Activated B cell treated with CpG ODN at 0.5 μM for 24 hours (primary cell): ENCODE measurements around the gene ADAMTS4. TPM values are rescaled to one million over a fixed set of nuclear protein-coding genes. Genes with fewer than 3 reads are reported as not detected.
A peak's percentile ranks its signal among the peaks of the same experiment; 100 is the strongest.
"Not testable (repeated sequence)": the region's sequence is repeated elsewhere in the genome, so short reads cannot be mapped to it uniquely, and the experiment has no call there.

ENCODE experiments used
- ATAC-seq: fragments of 200-7000 bp; cut with Tn5 transposase; one replicate; pipeline ENCODE4 v1.10.0; 2021; ENCODE audit warnings: low read depth, mild to moderate bottlenecking, moderate library complexity
- CTCF ChIA-PET: fragments of 350-600 bp; sonication (Branson Sonifier 250); formaldehyde crosslinking; loops from one replicate; lab custom pipeline; 2021; ENCODE audit warnings: antibody characterized with exemption; lab: Charles Lee
- POLR2A ChIA-PET: fragments of 350-600 bp; sonication (Branson Sonifier 250); formaldehyde crosslinking; loops from one replicate; lab custom pipeline; 2021; ENCODE audit warnings: antibody characterized with exemption; lab: Charles Lee
- DNase-seq: peaks from one replicate; pipeline ENCODE4 v3.0.0; 2022
- H3K27ac Mint-ChIP-seq: one replicate; pipeline ENCODE4 v1.8.0; 2020; ENCODE audit warnings: mixed read lengths
- H3K27me3 Mint-ChIP-seq: one replicate; pipeline ENCODE4 v1.8.0; 2021; ENCODE audit warnings: mixed read lengths
- H3K36me3 Mint-ChIP-seq: one replicate; pipeline ENCODE4 v1.8.0; 2021; ENCODE audit warnings: low read depth, mixed read lengths
- H3K4me1 Mint-ChIP-seq: one replicate; pipeline ENCODE4 v1.8.0; 2021; ENCODE audit warnings: mixed read lengths
- H3K4me3 Mint-ChIP-seq: one replicate; pipeline ENCODE4 v1.8.0; 2020; ENCODE audit warnings: mild to moderate bottlenecking, mixed read lengths
- H3K9me3 Mint-ChIP-seq: one replicate; pipeline ENCODE4 v1.8.0; 2020; ENCODE audit warnings: mixed read lengths
- CTCF ChIP-seq: fragments of 200-600 bp; IDR thresholded peaks from one replicate; pipeline ENCODE4 v1.8.0; 2022; ENCODE audit warnings: antibody characterized with exemption, mild to moderate bottlenecking
- intact Hi-C: fragments of 100-400 bp; cut with micrococcal nuclease; formaldehyde crosslinking; loops from one replicate; pipeline ENCODE4 v1.15.1; 2024
- total RNA-seq: library from RNA; stranded (reverse); gene quantifications from 2 replicates; pipeline ENCODE4 v1.2.3, GENCODE V29; 2022

ADAMTS4 gene
- total RNA-seq, 1 donor from 2014 or later: not detected

DNA sequence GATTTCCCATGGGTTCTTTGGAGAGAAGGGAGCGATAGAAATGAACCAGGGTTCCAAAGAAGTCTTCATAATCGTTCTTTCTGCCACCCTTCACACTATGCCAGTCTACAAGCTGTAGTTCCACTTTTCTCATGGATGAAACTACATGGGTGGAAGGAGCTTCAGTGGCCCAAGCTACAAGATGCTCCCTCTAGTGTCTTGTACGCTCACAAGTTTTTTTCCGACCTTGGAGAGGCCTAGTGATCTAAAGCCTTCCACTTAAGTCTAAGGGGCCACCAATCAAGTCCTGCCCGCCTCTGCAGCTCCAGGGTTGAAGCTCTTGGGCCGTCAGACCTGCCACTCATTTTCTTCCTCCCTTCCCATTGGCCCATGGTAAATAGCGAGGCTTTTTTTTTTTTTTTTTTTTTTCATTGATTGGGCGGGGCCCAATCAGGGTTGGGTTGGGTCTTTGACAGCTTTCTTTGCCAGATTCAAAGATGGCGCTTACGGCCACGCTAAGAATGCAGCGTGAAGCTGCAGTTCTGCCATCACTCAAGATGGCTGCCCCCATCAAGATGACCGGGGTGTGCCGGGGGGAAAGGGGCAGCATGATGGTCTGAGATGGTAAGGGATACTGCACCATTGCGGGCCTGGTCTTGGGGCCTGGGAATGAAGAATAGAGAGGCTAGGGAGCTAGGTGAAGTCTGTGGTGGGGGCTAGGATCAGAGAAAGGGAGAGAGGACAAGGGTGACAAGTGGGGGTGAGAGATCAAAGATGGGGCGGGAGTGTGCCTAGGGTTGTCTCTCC is 26.9 kb upstream of the ADAMTS4 start, which contains the start of gene TOMM40L:
TOMM40L (plus strand) TSS at position 527 of the 786 bp plus-strand sequence. CDS start 430 bp downstream, outside the sequence.
- no peak for TF ChIP-seq CTCF
- Mint-ChIP-seq H3K4me3 (peak within 1 kb of the TSS; percentile 99), H3K36me3 (peaks cover 29% of the 10 kb centered on the region), H3K27me3 (peaks cover 25% of the 10 kb centered on the region), H3K27ac (peak within 1 kb of the TSS; percentile 93), H3K9me3 (no peaks in the 10 kb centered on the region), H3K4me1 (peaks cover 29% of the 10 kb centered on the region)
- CTCF ChIA-PET: interaction anchor here (0.6 to 3.4 kb wide), 25 partner anchors 10 to 177 kb away, joined by 3 to 27 read pairs (median 6); partner anchors contain the start of genes ADAMTS4, CFAP126, NDUFS2 and PPOX
- intact Hi-C loops: loop anchor here (1.0 to 2.0 kb wide), 8 partner anchors 15 to 89 kb away; partner anchors contain the start of genes B4GALT3, NDUFS2, SDHC and USP21
- DNase-seq: peak; percentile 65
- POLR2A ChIA-PET: interaction anchor here (0.6 to 3.2 kb wide), 24 partner anchors 10 to 516 kb away, joined by 3 to 43 read pairs (median 6); partner anchors contain the start of genes ARHGAP30, B4GALT3, DEDD and FCRLA
- peak; percentile 95 for ATAC-seq

- Mint-ChIP-seq H3K27me3 (peaks cover 28% of the 10 kb centered on the region), H3K9me3 (no peaks in the 10 kb centered on the region), H3K4me3 (peak overlapping the region; percentile 99), H3K36me3 (peaks cover 24% of the 10 kb centered on the region), H3K4me1 (peaks cover 29% of the 10 kb centered on the region), H3K27ac (peak overlapping the region; percentile 93)
- intact Hi-C loops: loop anchor here (1.0 to 2.0 kb wide), 8 partner anchors 15 to 89 kb away; partner anchors contain the start of genes B4GALT3, NDUFS2, SDHC and USP21
- TF ChIP-seq CTCF: no peak
- ChIA-PET CTCF (interaction anchor here (0.7 to 2.4 kb wide), 19 partner anchors 15 to 175 kb away, joined by 3 to 27 read pairs (median 8); partner anchors contain the start of genes ADAMTS4, NDUFS2, PPOX and SDHC), POLR2A (interaction anchor here (0.6 to 3.2 kb wide), 18 partner anchors 11 to 482 kb away, joined by 3 to 43 read pairs (median 6); partner anchors contain the start of genes ARHGAP30, B4GALT3, DEDD and FCRLA)
- DNase-seq (no peak), ATAC-seq (no peak)
Measured at GRCh38 chr1:161225178-161225533, 26.3 kb upstream of the ADAMTS4 start.

DNA sequence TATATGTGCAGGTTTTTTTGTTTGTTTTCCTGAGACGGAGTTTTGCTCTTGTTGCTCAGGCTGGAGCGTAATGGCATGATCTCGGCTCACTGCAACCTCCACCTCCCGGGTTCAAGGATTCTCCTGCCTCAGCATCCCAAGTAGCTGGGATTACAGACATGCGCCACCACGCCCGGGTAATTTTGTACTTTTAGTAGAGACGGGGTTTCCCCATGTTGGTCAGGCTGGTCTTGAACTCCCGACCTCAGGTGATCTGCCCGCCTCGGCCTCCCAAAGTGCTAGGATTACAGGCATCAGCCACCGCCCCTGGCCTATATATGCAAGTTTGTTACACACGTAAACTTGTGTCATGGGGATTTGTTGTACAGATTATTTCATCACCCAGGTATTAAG is 25.8 kb upstream of the ADAMTS4 start:
- Mint-ChIP-seq H3K36me3 (peaks cover 22% of the 10 kb centered on the region), H3K4me1 (peaks cover 29% of the 10 kb centered on the region), H3K27me3 (peaks cover 32% of the 10 kb centered on the region)
- POLR2A ChIA-PET: interaction anchor here (2.4 kb wide), 1 partner anchor 43 kb away, joined by 18 read pairs; no protein-coding TSS in a partner anchor
- not testable (repeated sequence) for H3K4me3 Mint-ChIP-seq, DNase-seq, H3K9me3 Mint-ChIP-seq, ATAC-seq, H3K27ac Mint-ChIP-seq
- CTCF ChIA-PET: interaction anchor here (1.4 to 2.1 kb wide), 4 partner anchors 21 to 158 kb away, joined by 4 to 26 read pairs (median 14); partner anchors contain the start of gene SDHC
- intact Hi-C loops: loop anchor here (1.0 to 2.0 kb wide), 8 partner anchors 14 to 90 kb away; partner anchors contain the start of genes B4GALT3, NDUFS2, SDHC and USP21

GRCh38 chr1:161223805-161224694 is 25.2 kb upstream of the ADAMTS4 start:
- TF ChIP-seq CTCF: no peak
- no peaks in the 10 kb centered on the region for H3K9me3 Mint-ChIP-seq
- H3K4me1 Mint-ChIP-seq: peaks cover 29% of the 10 kb centered on the region
- H3K4me3 Mint-ChIP-seq: no peak overlapping the region
- CTCF ChIA-PET: interaction anchor here (0.7 to 2.1 kb wide), 4 partner anchors 14 to 159 kb away, joined by 3 to 26 read pairs (median 3); partner anchors contain the start of gene NDUFS2
- H3K27me3 Mint-ChIP-seq: peaks cover 37% of the 10 kb centered on the region
- H3K36me3 Mint-ChIP-seq: peaks cover 17% of the 10 kb centered on the region
- no peak for DNase-seq
- no peak overlapping the region for H3K27ac Mint-ChIP-seq
- POLR2A ChIA-PET: interaction anchor here (0.5 kb wide), 2 partner anchors 166 to 518 kb away, joined by 3 to 6 read pairs; no protein-coding TSS in a partner anchor
- ATAC-seq: no peak
- intact Hi-C loops: loop anchor here (2.0 kb wide), 2 partner anchors 21 to 39 kb away; partner anchors contain the start of gene NDUFS2
